Breast epithelium (tissue), 4 donors: ENCODE data around the gene PLXNA4. TPM values are rescaled to one million over a fixed set of nuclear protein-coding genes. Genes with fewer than 3 reads are reported as not detected.
A peak's percentile ranks its signal among the peaks of the same experiment; 100 is the strongest.

Experiments
- DNase-seq, 2 donors: peaks; one replicate each; pipeline ENCODE4 v3.0.0-alpha.2; 2019; ENCODE audit warnings: low spot score in 2 of 2
- H3K27ac ChIP-seq, 2 donors: fragments of 200-600 bp; sonication (generic) in 1 of 2; one replicate each; pipeline ENCODE4 v1.5.1; 2016 to 2019; ENCODE audit warnings: mild to moderate bottlenecking in 1 of 2
- H3K27me3 ChIP-seq, 2 donors: fragments of 200-600 bp; sonication (generic) in 1 of 2; one replicate each; pipeline versions ENCODE4 v1.5.1 to v1.6.0; 2017 to 2019; ENCODE audit warnings: control low read depth in 1 of 2, mild to moderate bottlenecking in 1 of 2
- H3K36me3 ChIP-seq: fragments of 200-600 bp; one replicate; pipeline ENCODE4 v1.5.1; 2019
- H3K4me1 ChIP-seq, 2 donors: fragments of 200-600 bp; sonication (generic); one replicate each; pipeline ENCODE4 v1.5.1; 2016 to 2019; ENCODE audit warnings: control low read depth in 1 of 2
- H3K4me3 ChIP-seq, 3 donors: fragments of 200-600 bp; sonication (generic); 1 replicate in 2 of 3; 2 replicates in 1 of 3; pipeline ENCODE4 v1.5.1; 2016 to 2019; ENCODE audit warnings: mild to moderate bottlenecking in 3 of 3, moderate library complexity in 2 of 3
- H3K9me3 ChIP-seq, 2 donors: fragments of 200-600 bp; sonication (generic) in 1 of 2; one replicate each; pipeline ENCODE4 v1.5.1; 2016 to 2019; ENCODE audit warnings: control low read depth in 1 of 2
- POLR2A ChIP-seq: fragments of 450-650 bp; IDR thresholded peaks from one replicate; pipeline ENCODE4 v1.6.1; 2016; ENCODE audit warnings: antibody characterized with exemption, mild to moderate bottlenecking, moderate library complexity
- POLR2AphosphoS5 ChIP-seq, 3 donors: sonication (generic); formaldehyde crosslinking; IDR thresholded peaks; one replicate each; pipeline ENCODE4 v1.6.1; 2017; ENCODE audit warnings: antibody characterized with exemption in 3 of 3
- intact Hi-C: fragments of 100-400 bp; cut with DNase I; formaldehyde crosslinking; loops from one replicate; pipeline ENCODE4 v1.15.1; 2023; ENCODE audit warnings: low total_unique reads
- total RNA-seq, 3 donors: library from RNA; depleted of rRNA; stranded (reverse); fragments of >200 nt; gene quantifications; one replicate each; pipeline ENCODE4 v1.1.0, GENCODE V29; 2016
- TF ChIP-seq, protein P1 (sequence below), 3 donors: fragments of 450-650 bp; IDR thresholded peaks; one replicate each; pipeline ENCODE4 v1.5.1; 2016 to 2017; ENCODE audit warnings: antibody characterized with exemption in 3 of 3, mild to moderate bottlenecking in 3 of 3, moderate library complexity in 3 of 3

The PLXNA4 gene
- total RNA-seq, 3 donors from 2014 or later, result 7.2 to 32.5 (median 26.2) TPM

GRCh38 chr7:132407764-132408163 lies 168.5 kb downstream of the PLXNA4 start:
- Histone ChIP-seq H3K36me3 (no peaks in the 10 kb centered on the region), H3K9me3 (no peaks in the 10 kb centered on the region), H3K27ac (no peak overlapping the region), H3K4me3 (no peak overlapping the region), H3K27me3 (peaks cover 0 to 7% of the 10 kb centered on the region in 2 donors), H3K4me1 (no peaks in the 10 kb centered on the region)
- no peak for DNase-seq
- no peak for TF ChIP-seq POLR2AphosphoS5 (IDR thresholded peaks at IDR 0.05)
- no peak for TF ChIP-seq POLR2A
- TF ChIP-seq, protein P1, sequence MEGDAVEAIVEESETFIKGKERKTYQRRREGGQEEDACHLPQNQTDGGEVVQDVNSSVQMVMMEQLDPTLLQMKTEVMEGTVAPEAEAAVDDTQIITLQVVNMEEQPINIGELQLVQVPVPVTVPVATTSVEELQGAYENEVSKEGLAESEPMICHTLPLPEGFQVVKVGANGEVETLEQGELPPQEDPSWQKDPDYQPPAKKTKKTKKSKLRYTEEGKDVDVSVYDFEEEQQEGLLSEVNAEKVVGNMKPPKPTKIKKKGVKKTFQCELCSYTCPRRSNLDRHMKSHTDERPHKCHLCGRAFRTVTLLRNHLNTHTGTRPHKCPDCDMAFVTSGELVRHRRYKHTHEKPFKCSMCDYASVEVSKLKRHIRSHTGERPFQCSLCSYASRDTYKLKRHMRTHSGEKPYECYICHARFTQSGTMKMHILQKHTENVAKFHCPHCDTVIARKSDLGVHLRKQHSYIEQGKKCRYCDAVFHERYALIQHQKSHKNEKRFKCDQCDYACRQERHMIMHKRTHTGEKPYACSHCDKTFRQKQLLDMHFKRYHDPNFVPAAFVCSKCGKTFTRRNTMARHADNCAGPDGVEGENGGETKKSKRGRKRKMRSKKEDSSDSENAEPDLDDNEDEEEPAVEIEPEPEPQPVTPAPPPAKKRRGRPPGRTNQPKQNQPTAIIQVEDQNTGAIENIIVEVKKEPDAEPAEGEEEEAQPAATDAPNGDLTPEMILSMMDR (IDR thresholded peaks at IDR 0.05), result no peak
- intact Hi-C loops, result no loop called here

- intact Hi-C loops, result no loop called here
- TF ChIP-seq POLR2A, result no peak
- no peak for TF ChIP-seq POLR2AphosphoS5 (IDR thresholded peaks at IDR 0.05)
- TF ChIP-seq, protein P1 (IDR thresholded peaks at IDR 0.05), result no peak
- no peak overlapping the region for H3K27ac ChIP-seq
These were observed 170.2 kb downstream of the PLXNA4 start for GRCh38 chr7:132406039-132406438.

GRCh38 chr7:132404261-132404660 lies 172.0 kb downstream of the PLXNA4 start:
- Histone ChIP-seq H3K4me1 (peaks cover 0 to 8% of the 10 kb centered on the region in 2 donors), H3K27me3 (no peaks in the 10 kb centered on the region), H3K27ac (peak overlapping the region in 1 of 2 donors; percentile 88), H3K4me3 (no peak overlapping the region), H3K9me3 (no peaks in the 10 kb centered on the region), H3K36me3 (no peaks in the 10 kb centered on the region)
- no peak for DNase-seq
- intact Hi-C loops, result no loop called here
- TF ChIP-seq, protein P1 (IDR thresholded peaks at IDR 0.05), result no peak
- TF ChIP-seq POLR2AphosphoS5 (IDR thresholded peaks at IDR 0.05) (no peak), POLR2A (no peak)

More at GRCh38 chr7:132406039-132406438, 170.2 kb downstream of the PLXNA4 start:
- no peaks in the 10 kb centered on the region for H3K9me3 ChIP-seq
- no peak for DNase-seq
- H3K27me3 ChIP-seq, result peaks cover 0 to 7% of the 10 kb centered on the region in 2 donors
- H3K36me3 ChIP-seq, result no peaks in the 10 kb centered on the region
- H3K4me1 ChIP-seq, result peaks cover 0 to 6% of the 10 kb centered on the region in 2 donors
- H3K4me3 ChIP-seq, result no peak overlapping the region

DNA sequence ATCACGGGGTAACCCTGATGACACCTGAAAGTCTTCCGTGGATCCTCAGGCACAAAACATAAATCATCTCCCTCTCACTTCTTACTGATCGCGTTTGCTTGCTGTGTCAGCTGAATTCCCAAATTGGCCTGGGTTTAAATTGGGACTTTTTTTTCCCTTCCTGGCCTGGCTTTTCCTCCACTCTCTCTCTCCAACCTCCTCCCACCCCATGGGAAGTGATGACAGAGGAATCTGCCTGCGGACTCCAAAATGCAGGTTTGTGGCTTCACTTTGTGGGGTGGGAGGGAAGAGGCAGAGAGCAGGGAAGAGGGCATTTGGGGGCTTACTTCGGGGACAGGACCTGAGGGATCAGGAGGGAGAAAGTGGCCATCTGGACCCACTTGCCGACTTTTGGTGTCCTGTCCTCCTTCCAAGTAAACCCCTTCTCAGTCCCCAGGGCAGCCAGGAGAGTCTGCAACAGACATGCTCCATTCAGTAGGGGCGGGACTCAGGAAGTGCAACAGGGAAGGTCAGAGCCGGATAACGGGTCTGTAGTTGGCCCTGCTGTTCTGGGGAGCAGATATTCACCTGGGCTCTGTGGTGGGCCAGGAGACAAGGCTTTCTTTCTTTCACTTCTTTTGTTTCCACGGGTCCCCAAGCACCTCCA lies 172.7 kb downstream of the PLXNA4 start:
- no peak for DNase-seq
- Histone ChIP-seq H3K4me3 (peak overlapping the region in 2 of 3 donors; percentile 10 to 46), H3K27ac (peak overlapping the region; percentile 55 to 88), H3K36me3 (no peaks in the 10 kb centered on the region), H3K27me3 (no peaks in the 10 kb centered on the region), H3K9me3 (no peaks in the 10 kb centered on the region), H3K4me1 (peaks cover 0 to 8% of the 10 kb centered on the region in 2 donors)
- TF ChIP-seq POLR2A, result no peak
- TF ChIP-seq, protein P1 (IDR thresholded peaks at IDR 0.05), result no peak
- intact Hi-C loops, result no loop called here

DNA sequence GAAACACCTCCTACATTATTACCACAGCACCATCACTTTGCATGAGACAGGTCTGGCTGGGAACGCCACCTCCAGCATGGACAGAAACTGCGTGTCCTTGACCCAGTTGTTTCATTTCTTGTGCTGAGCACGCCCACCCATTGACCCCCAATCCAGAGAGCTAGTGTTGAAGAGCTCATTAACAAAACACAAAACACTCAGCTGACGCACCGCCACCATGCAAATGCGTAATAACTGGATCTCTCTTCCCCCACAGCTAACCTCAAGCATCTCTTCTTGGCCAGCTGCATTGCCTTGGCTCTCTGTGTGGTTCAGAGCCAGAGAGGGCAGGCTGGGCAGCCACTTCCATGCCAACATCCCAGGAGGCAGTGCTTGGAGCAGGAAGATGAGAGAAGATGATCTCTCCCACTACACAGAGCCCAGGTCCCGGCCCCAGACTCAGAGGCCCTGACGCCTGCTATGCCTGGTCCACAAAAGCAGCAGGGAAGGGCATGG lies 173.5 kb downstream of the PLXNA4 start:
- no peak for TF ChIP-seq POLR2AphosphoS5 (IDR thresholded peaks at IDR 0.05)
- TF ChIP-seq, protein P1 (IDR thresholded peaks at IDR 0.05), result no peak
- TF ChIP-seq POLR2A, result no peak
- Histone ChIP-seq H3K27ac (peak overlapping the region; percentile 55 to 88), H3K27me3 (no peaks in the 10 kb centered on the region), H3K36me3 (no peaks in the 10 kb centered on the region), H3K4me3 (peak overlapping the region in 2 of 3 donors; percentile 10 to 46), H3K4me1 (peaks cover 0 to 8% of the 10 kb centered on the region in 2 donors), H3K9me3 (no peaks in the 10 kb centered on the region)
- DNase-seq, result peak in 1 of 2 donors; percentile 53
- intact Hi-C loops, result no loop called here
